ENCODE results near the gene DNER. TPM values are rescaled to one million over a fixed set of nuclear protein-coding genes. Genes with fewer than 3 reads are reported as not detected.

Gene DNER
- total and polyA plus RNA-seq, 4 donors, result 0.01 TPM; not detected in 3

- TF ChIP-seq RXRA (IDR thresholded peaks at IDR 0.05) (no peak), JUND (IDR thresholded peaks at IDR 0.05) (no peak), RAD21 (IDR thresholded peaks at IDR 0.05) (no peak), HNF4G (IDR thresholded peaks at IDR 0.05) (no peak)
- TF ChIP-seq, protein P1, sequence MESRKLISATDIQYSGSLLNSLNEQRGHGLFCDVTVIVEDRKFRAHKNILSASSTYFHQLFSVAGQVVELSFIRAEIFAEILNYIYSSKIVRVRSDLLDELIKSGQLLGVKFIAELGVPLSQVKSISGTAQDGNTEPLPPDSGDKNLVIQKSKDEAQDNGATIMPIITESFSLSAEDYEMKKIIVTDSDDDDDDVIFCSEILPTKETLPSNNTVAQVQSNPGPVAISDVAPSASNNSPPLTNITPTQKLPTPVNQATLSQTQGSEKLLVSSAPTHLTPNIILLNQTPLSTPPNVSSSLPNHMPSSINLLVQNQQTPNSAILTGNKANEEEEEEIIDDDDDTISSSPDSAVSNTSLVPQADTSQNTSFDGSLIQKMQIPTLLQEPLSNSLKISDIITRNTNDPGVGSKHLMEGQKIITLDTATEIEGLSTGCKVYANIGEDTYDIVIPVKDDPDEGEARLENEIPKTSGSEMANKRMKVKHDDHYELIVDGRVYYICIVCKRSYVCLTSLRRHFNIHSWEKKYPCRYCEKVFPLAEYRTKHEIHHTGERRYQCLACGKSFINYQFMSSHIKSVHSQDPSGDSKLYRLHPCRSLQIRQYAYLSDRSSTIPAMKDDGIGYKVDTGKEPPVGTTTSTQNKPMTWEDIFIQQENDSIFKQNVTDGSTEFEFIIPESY (IDR thresholded peaks at IDR 0.05), result no peak
- TF ChIP-seq, protein P2, sequence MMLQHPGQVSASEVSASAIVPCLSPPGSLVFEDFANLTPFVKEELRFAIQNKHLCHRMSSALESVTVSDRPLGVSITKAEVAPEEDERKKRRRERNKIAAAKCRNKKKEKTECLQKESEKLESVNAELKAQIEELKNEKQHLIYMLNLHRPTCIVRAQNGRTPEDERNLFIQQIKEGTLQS (IDR thresholded peaks at IDR 0.05), result no peak
These were observed 132.2 kb downstream of the DNER start (continued) for GRCh38 chr2:229582151-229582550.

DNA sequence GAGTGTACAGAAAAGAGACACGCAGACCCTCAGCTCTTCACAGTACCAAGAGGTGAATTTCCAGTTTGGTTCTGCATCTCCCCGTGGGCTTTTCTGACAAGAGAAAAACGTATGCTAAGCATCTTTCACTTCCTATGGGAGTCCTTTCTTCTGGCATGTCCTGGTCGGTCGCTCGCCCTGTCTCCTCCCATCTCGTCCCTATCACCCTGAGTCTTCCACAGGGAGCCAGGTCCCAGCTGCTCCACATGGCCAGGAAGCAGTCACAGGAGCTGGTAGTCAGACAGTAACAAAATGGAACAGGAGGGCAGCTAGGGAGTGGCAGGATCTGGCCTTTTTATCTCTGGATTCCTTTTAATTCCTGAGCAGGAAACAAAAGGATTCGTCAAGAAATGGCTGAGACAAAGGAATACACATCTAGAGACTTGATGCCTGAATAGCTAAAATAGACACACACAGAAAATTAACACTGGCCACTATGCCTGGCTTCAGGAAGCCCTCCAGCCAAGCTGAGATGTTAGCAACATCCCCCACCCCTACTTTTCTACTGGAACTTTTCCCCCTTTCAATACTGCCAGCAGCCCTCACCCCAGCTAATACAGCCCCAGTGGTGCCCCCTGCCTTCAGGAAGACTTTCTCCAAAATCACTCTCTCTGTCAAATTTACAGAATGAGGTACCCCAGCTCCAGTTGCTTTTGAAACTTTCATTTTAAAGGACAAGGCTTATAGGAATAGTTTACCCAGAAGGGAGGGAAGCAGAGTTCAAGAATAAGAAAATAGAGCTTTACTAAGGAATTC is 136.1 kb downstream of the DNER start:
- TF ChIP-seq, protein P3, sequence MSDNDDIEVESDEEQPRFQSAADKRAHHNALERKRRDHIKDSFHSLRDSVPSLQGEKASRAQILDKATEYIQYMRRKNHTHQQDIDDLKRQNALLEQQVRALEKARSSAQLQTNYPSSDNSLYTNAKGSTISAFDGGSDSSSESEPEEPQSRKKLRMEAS (IDR thresholded peaks at IDR 0.05), result no peak
- no peak for TF ChIP-seq CTCF (IDR thresholded peaks at IDR 0.05; ENCODE audit: low read depth, low read length, missing input control)
- no peak for TF ChIP-seq YY1 (IDR thresholded peaks at IDR 0.05)
- no peak for TF ChIP-seq EGR1 (IDR thresholded peaks at IDR 0.05; ENCODE audit: low read depth in 2 of 2)
- TF ChIP-seq, protein P1 (IDR thresholded peaks at IDR 0.05), result no peak
- TF ChIP-seq HNF4G (IDR thresholded peaks at IDR 0.05), result no peak
- no peak for TF ChIP-seq JUND (IDR thresholded peaks at IDR 0.05)
- no peak for TF ChIP-seq NR2F2 (IDR thresholded peaks at IDR 0.05)
- no peak for TF ChIP-seq HNF4A (conservative IDR thresholded peaks at IDR 0.05)
- TF ChIP-seq FOXA1 (IDR thresholded peaks at IDR 0.05), result no peak
- H3K9ac ChIP-seq (ENCODE audit: low read depth in 1 of 2, low read length in 2 of 2), result no peak overlapping the region
- no peak overlapping the region for H3K4me3 ChIP-seq (ENCODE audit: low read depth in 1 of 3, low read length in 3 of 3)
- H3K4me1 ChIP-seq (ENCODE audit: control insufficient read depth in 4 of 4, insufficient read depth in 4 of 4, low read length in 3 of 4), result no peaks in the 10 kb centered on the region
- no peaks in the 10 kb centered on the region for H3K36me3 ChIP-seq (ENCODE audit: control insufficient read depth in 4 of 4, insufficient read depth in 3 of 4, low read depth in 1 of 4, low read length in 3 of 4)
- H3K27me3 ChIP-seq (ENCODE audit: control insufficient read depth in 4 of 4, insufficient read depth in 4 of 4, low read length in 3 of 4), result no peaks in the 10 kb centered on the region
- H3K27ac ChIP-seq (ENCODE audit: low read depth in 1 of 2, low read length in 2 of 2), result no peak overlapping the region
- no peaks in the 10 kb centered on the region for H3K9me3 ChIP-seq (ENCODE audit: control insufficient read depth in 4 of 4, low read length in 3 of 4)
- WGBS, result 41% methylated on average over 8 of the region's 8 CpGs
- DNase-seq (ENCODE audit: low spot score), result no peak
